Measurements from ENCODE around the gene FGD1. TPM values are rescaled to one million over a fixed set of nuclear protein-coding genes. Genes with fewer than 3 reads are reported as not detected.

The FGD1 gene
- total RNA-seq, 1 donor from 2014 or later, result 4.2 TPM

- Histone ChIP-seq H3K27ac (ENCODE audit: low read depth, low read length) (no peak overlapping the region), H3K36me3 (ENCODE audit: control insufficient read depth in 3 of 3, insufficient read depth in 3 of 3, low read length in 3 of 3) (no peaks in the 10 kb centered on the region)
These were observed 16.6 kb downstream of the FGD1 start for GRCh38 chrX:54479136-54480111.

GRCh38 chrX:54473993-54474859, 21.8 kb downstream of the FGD1 start:
- no peaks in the 10 kb centered on the region for H3K9me3 ChIP-seq (ENCODE audit: control insufficient read depth in 3 of 3, low read length in 3 of 3)
- no peak overlapping the region for H3K9ac ChIP-seq (ENCODE audit: low read depth in 1 of 3, low read length in 3 of 3)
- no peaks in the 10 kb centered on the region for H3K4me1 ChIP-seq (ENCODE audit: control insufficient read depth in 3 of 3, insufficient read depth in 3 of 3, low read length in 3 of 3)
- no peaks in the 10 kb centered on the region for H3K27me3 ChIP-seq (ENCODE audit: control insufficient read depth in 3 of 3, insufficient read depth in 3 of 3, low read length in 3 of 3)
- H3K27ac ChIP-seq (ENCODE audit: low read depth, low read length), result no peak overlapping the region
- H3K4me3 ChIP-seq (ENCODE audit: low read length in 3 of 3), result no peak overlapping the region
- H3K36me3 ChIP-seq (ENCODE audit: control insufficient read depth in 3 of 3, insufficient read depth in 3 of 3, low read length in 3 of 3), result no peaks in the 10 kb centered on the region

More at GRCh38 chrX:54479136-54480111, 16.6 kb downstream of the FGD1 start:
- Histone ChIP-seq H3K4me3 (ENCODE audit: low read length in 3 of 3) (no peak overlapping the region), H3K27me3 (ENCODE audit: control insufficient read depth in 3 of 3, insufficient read depth in 3 of 3, low read length in 3 of 3) (peaks cover 0 to 8% (median 0%) of the 10 kb centered on the region in 3 donors), H3K4me1 (ENCODE audit: control insufficient read depth in 3 of 3, insufficient read depth in 3 of 3, low read length in 3 of 3) (peaks cover 2 to 17% (median 10%) of the 10 kb centered on the region in 3 donors), H3K9ac (ENCODE audit: low read depth in 1 of 3, low read length in 3 of 3) (no peak overlapping the region), H3K9me3 (ENCODE audit: control insufficient read depth in 3 of 3, low read length in 3 of 3) (no peaks in the 10 kb centered on the region)

- Histone ChIP-seq H3K4me3 (ENCODE audit: low read length in 3 of 3) (no peak overlapping the region), H3K4me1 (ENCODE audit: control insufficient read depth in 3 of 3, insufficient read depth in 3 of 3, low read length in 3 of 3) (no peaks in the 10 kb centered on the region), H3K9me3 (ENCODE audit: control insufficient read depth in 3 of 3, low read length in 3 of 3) (no peaks in the 10 kb centered on the region), H3K36me3 (ENCODE audit: control insufficient read depth in 3 of 3, insufficient read depth in 3 of 3, low read length in 3 of 3) (peaks cover 0 to 5% (median 0%) of the 10 kb centered on the region in 3 donors), H3K27ac (ENCODE audit: low read depth, low read length) (no peak overlapping the region), H3K27me3 (ENCODE audit: control insufficient read depth in 3 of 3, insufficient read depth in 3 of 3, low read length in 3 of 3) (no peaks in the 10 kb centered on the region), H3K9ac (ENCODE audit: low read depth in 1 of 3, low read length in 3 of 3) (no peak overlapping the region)
These were observed 25.8 kb downstream of the FGD1 start for GRCh38 chrX:54470054-54470760.

GRCh38 chrX:54452920-54453319, 43.1 kb downstream of the FGD1 start:
- Histone ChIP-seq H3K36me3 (ENCODE audit: control insufficient read depth in 3 of 3, insufficient read depth in 3 of 3, low read length in 3 of 3) (peaks cover 0 to 4% (median 2%) of the 10 kb centered on the region in 3 donors), H3K4me3 (ENCODE audit: low read length in 3 of 3) (no peak overlapping the region), H3K9ac (ENCODE audit: low read depth in 1 of 3, low read length in 3 of 3) (no peak overlapping the region), H3K27me3 (ENCODE audit: control insufficient read depth in 3 of 3, insufficient read depth in 3 of 3, low read length in 3 of 3) (peaks cover 0 to 5% (median 0%) of the 10 kb centered on the region in 3 donors), H3K9me3 (ENCODE audit: control insufficient read depth in 3 of 3, low read length in 3 of 3) (no peaks in the 10 kb centered on the region), H3K4me1 (ENCODE audit: control insufficient read depth in 3 of 3, insufficient read depth in 3 of 3, low read length in 3 of 3) (no peaks in the 10 kb centered on the region), H3K27ac (ENCODE audit: low read depth, low read length) (no peak overlapping the region)

DNA sequence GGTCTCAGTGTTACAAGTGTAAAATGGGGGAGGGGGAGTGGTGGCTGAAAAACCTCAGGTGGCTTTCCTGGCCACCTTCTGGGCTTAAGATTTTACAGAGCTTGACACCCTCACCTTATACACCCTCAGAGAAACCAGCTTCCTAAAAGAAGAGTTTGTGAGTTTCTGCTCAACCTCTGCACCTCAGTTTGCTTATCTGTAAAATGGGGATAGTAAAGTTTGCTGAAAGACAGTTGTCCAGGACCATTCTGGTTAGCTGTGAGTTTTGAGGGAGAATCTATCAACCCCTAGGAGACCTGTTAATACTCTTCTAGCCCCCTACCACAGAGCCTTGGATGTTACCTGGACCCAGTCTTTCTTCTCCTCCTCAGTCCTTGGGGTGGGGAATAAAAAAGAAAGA, 46.1 kb downstream of the FGD1 start:
- Histone ChIP-seq H3K36me3 (ENCODE audit: control insufficient read depth in 3 of 3, insufficient read depth in 3 of 3, low read length in 3 of 3) (peaks cover 0 to 5% (median 2%) of the 10 kb centered on the region in 3 donors), H3K4me3 (ENCODE audit: low read length in 3 of 3) (no peak overlapping the region), H3K27ac (ENCODE audit: low read depth, low read length) (no peak overlapping the region), H3K9me3 (ENCODE audit: control insufficient read depth in 3 of 3, low read length in 3 of 3) (no peaks in the 10 kb centered on the region), H3K9ac (ENCODE audit: low read depth in 1 of 3, low read length in 3 of 3) (no peak overlapping the region), H3K4me1 (ENCODE audit: control insufficient read depth in 3 of 3, insufficient read depth in 3 of 3, low read length in 3 of 3) (no peaks in the 10 kb centered on the region), H3K27me3 (ENCODE audit: control insufficient read depth in 3 of 3, insufficient read depth in 3 of 3, low read length in 3 of 3) (peaks cover 0 to 5% (median 0%) of the 10 kb centered on the region in 3 donors)

DNA sequence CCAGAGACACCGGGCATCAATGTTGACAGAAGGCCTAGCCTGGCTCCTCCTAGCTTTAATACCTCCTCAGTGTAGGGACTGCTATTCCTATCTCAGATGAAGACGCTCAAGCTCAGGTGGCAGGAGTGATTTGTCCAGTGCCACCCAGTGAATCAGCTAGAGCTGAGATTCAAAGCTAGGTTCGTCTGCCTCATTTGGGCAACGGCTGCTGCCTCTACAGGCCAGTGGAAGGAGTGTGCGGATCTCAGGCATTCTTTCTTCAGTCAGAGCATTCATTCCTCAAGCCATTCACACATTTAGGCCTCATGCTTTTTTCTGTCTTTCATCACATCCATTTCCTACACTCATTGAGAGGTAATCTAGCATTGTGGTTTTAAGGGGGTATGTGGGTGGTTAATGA, 48.6 kb downstream of the FGD1 start:
- H3K4me3 ChIP-seq (ENCODE audit: low read length in 3 of 3), result no peak overlapping the region
- no peaks in the 10 kb centered on the region for H3K9me3 ChIP-seq (ENCODE audit: control insufficient read depth in 3 of 3, low read length in 3 of 3)
- no peaks in the 10 kb centered on the region for H3K27me3 ChIP-seq (ENCODE audit: control insufficient read depth in 3 of 3, insufficient read depth in 3 of 3, low read length in 3 of 3)
- H3K36me3 ChIP-seq (ENCODE audit: control insufficient read depth in 3 of 3, insufficient read depth in 3 of 3, low read length in 3 of 3), result peaks cover 2 to 13% (median 2%) of the 10 kb centered on the region in 3 donors
- H3K9ac ChIP-seq (ENCODE audit: low read depth in 1 of 3, low read length in 3 of 3), result no peak overlapping the region
- no peak overlapping the region for H3K27ac ChIP-seq (ENCODE audit: low read depth, low read length)
- no peaks in the 10 kb centered on the region for H3K4me1 ChIP-seq (ENCODE audit: control insufficient read depth in 3 of 3, insufficient read depth in 3 of 3, low read length in 3 of 3)

GRCh38 chrX:54446084-54446483, 50.0 kb downstream of the FGD1 start:
- Histone ChIP-seq H3K27ac (ENCODE audit: low read depth, low read length) (no peak overlapping the region), H3K4me1 (ENCODE audit: control insufficient read depth in 3 of 3, insufficient read depth in 3 of 3, low read length in 3 of 3) (peaks cover 9 to 13% (median 9%) of the 10 kb centered on the region in 3 donors), H3K9ac (ENCODE audit: low read depth in 1 of 3, low read length in 3 of 3) (no peak overlapping the region), H3K36me3 (ENCODE audit: control insufficient read depth in 3 of 3, insufficient read depth in 3 of 3, low read length in 3 of 3) (peaks cover 2 to 13% (median 2%) of the 10 kb centered on the region in 3 donors), H3K27me3 (ENCODE audit: control insufficient read depth in 3 of 3, insufficient read depth in 3 of 3, low read length in 3 of 3) (no peaks in the 10 kb centered on the region), H3K9me3 (ENCODE audit: control insufficient read depth in 3 of 3, low read length in 3 of 3) (no peaks in the 10 kb centered on the region), H3K4me3 (ENCODE audit: low read length in 3 of 3) (no peak overlapping the region)

DNA sequence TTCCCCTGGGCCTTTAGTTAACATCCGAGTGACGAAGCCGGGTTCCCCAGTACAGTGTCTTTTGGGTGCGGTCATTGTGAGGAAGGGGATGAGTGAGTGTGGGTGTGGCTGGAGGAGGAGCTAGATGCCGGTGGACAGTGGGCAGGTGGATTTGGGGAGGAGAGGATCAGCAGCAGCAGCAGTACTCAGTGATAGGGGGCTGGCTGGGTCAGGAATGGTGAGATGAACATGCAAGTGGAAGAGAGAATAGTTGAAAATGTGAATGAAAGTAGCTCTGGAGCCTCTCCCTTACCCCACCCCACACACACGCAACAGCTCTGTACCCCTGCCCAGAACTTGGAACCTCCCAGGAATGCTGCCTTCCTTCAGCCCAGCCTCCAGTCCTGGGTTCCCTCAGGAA, 51.3 kb downstream of the FGD1 start:
- Histone ChIP-seq H3K36me3 (ENCODE audit: control insufficient read depth in 3 of 3, insufficient read depth in 3 of 3, low read length in 3 of 3) (peaks cover 2 to 13% (median 2%) of the 10 kb centered on the region in 3 donors), H3K9me3 (ENCODE audit: control insufficient read depth in 3 of 3, low read length in 3 of 3) (no peaks in the 10 kb centered on the region)

DNA sequence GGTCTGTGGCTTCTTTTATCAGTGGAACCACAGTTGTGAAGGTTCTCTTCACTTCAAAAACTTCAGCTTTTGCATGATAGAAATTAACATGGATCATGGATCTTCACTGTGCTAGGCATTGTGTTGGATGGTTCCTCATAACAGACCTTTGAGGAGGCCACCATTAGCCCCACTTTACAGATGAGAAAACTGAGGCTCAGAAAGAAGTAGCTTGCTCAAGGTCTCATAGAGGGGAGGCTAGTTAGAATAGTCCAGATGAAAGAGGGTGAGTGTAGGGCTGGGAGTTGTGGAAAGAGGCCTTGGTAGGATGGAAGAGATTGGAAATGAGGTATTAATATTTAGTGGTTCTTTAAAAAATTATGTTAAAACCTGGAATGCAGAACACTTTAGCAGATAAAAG, 53.2 kb downstream of the FGD1 start:
- Histone ChIP-seq H3K9ac (ENCODE audit: low read depth in 1 of 3, low read length in 3 of 3) (no peak overlapping the region), H3K27me3 (ENCODE audit: control insufficient read depth in 3 of 3, insufficient read depth in 3 of 3, low read length in 3 of 3) (no peaks in the 10 kb centered on the region), H3K4me1 (ENCODE audit: control insufficient read depth in 3 of 3, insufficient read depth in 3 of 3, low read length in 3 of 3) (peaks cover 9 to 14% (median 10%) of the 10 kb centered on the region in 3 donors), H3K36me3 (ENCODE audit: control insufficient read depth in 3 of 3, insufficient read depth in 3 of 3, low read length in 3 of 3) (peaks cover 2 to 13% (median 2%) of the 10 kb centered on the region in 3 donors), H3K9me3 (ENCODE audit: control insufficient read depth in 3 of 3, low read length in 3 of 3) (no peaks in the 10 kb centered on the region), H3K27ac (ENCODE audit: low read depth, low read length) (no peak overlapping the region), H3K4me3 (ENCODE audit: low read length in 3 of 3) (no peak overlapping the region)

More for the DNA sequence above, 51.3 kb downstream of the FGD1 start:
- peaks cover 9 to 14% (median 10%) of the 10 kb centered on the region in 3 donors for H3K4me1 ChIP-seq (ENCODE audit: control insufficient read depth in 3 of 3, insufficient read depth in 3 of 3, low read length in 3 of 3)
- H3K4me3 ChIP-seq (ENCODE audit: low read length in 3 of 3), result no peak overlapping the region
- H3K9ac ChIP-seq (ENCODE audit: low read depth in 1 of 3, low read length in 3 of 3), result no peak overlapping the region
- H3K27ac ChIP-seq (ENCODE audit: low read depth, low read length), result no peak overlapping the region
- no peaks in the 10 kb centered on the region for H3K27me3 ChIP-seq (ENCODE audit: control insufficient read depth in 3 of 3, insufficient read depth in 3 of 3, low read length in 3 of 3)

Data from skeletal muscle tissue (tissue), 4 donors.